SK-N-SH (cell line): Measurements from ENCODE around the gene PRKG1.

Experiments used
- CTCF ChIP-seq: fragments of 200-600 bp; sonication (generic); IDR thresholded peaks from 2 replicates; pipeline ENCODE4 v1.6.1; 2017; ENCODE audit warnings: antibody characterized with exemption, mild to moderate bottlenecking, moderate library complexity
- EP300 ChIP-seq, 2 experiments: IDR thresholded peaks; 2 replicates each; pipeline versions ENCODE4 v1.4.0 to v1.6.1; 2012; ENCODE audit warnings: borderline replicate concordance in 1 of 2, low read depth in 1 of 2, low read length in 1 of 2
- JUND ChIP-seq: IDR thresholded peaks from 2 replicates; pipeline ENCODE4 v1.4.0; 2012

DNA sequence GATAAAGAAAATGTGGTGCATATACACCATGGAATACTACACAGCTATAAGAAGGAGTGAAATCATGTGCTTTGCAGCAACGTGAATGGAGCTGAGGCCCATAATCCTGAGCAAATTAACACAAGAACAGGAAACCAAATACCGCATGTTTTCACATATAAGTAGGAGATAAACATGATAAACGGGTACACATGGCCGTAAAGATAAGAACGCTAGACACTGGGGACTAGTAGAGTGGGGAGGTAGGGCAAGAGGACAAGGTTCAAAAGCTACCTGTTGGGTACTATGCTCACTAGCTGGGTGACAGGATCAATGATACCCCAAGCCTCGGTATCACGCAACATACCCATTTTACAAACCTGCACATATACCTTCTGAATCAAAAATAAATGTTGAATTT lies 511.5 kb downstream of the PRKG1 start:
- TF ChIP-seq CTCF (no peak), JUND (no peak), EP300 (IDR thresholded peaks at IDR 0.05; ENCODE audit: borderline replicate concordance in 1 of 2, low read depth in 1 of 2, low read length in 1 of 2) (no peak)
